Activated naive CD4-positive, alpha-beta T cell (primary cell): ENCODE results near the gene RTN3.
"Not testable (repeated sequence)": the region's sequence is repeated elsewhere in the genome, so short reads cannot be mapped to it uniquely, and the experiment has no call there.

Experiments used
- DNase-seq, 4 experiments: peaks; one replicate each; lab custom pipeline; 2025; lab: John Stamatoyannopoulos, UW

Gene RTN3

GRCh38 chr11:63768237-63769041 lies 87.1 kb downstream of the RTN3 start, which contains the start of gene ZFTA:
Gene ZFTA, minus strand, starts transcription at chr11:63768775. Its CDS starts 153 bp downstream, at chr11:63768622.
- DNase-seq = peak; percentile 8 to 64 (median 28)

GRCh38 chr11:63769042-63769713 lies 87.9 kb downstream of the RTN3 start:
- DNase-seq = peak in 2 of 4 experiments; percentile 14 to 33

DNA sequence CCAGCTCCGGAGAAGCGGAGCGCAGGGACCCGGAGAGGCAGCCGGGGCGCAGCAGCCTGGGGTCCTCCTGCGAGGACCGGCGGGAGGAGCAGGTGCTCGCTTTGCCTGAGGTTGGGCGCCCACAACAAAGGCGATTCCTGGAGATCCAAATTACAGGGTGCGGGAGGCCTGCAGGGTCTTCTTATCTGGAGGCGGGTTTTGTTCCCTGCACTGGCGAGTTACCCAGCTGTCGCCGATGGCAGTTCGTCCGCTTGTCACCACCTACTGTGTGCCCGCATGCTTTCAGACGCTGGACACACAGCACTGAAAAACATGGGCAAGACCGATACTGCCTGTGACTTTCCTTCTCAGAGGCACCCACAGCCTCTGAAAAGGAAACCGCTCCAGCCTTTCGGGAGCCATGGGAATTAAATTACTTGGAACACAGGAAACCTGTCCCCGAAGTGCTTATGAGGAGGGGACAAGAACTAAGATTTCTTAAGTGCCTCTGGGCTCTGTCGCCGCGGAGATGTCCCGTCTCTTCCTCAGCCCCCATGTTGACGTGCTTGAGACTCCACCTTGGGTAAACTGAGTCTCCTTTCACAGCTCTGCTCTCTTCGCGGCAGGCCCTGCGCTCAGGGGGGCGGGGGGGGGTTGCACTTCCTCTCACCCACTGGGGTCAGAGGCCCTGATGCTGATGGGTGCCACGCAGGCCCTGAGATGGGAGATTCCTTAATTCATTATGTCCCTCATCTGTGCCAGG lies 88.6 kb downstream of the RTN3 start:
- DNase-seq = no peak

DNA sequence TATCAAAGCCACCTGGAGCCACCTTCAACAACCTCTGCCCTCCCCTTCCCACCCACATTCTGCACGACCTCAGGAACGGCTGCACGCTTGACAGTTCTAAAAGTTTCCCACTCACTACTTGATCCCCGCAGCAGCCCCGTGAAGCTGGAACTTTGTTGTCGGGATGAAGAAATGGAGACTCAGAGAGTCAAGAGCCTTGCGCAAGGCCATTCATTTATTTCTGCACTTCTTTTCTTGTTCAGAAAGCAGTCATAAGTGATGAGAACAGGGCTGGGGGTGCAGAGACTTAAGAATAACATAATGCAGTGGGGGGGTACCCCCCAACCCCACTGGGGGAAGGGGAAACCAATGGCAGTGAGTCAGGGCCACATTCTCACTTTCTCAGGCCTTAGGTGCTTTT lies 89.5 kb downstream of the RTN3 start:
- no peak for DNase-seq

GRCh38 chr11:63771741-63772318 lies 90.5 kb downstream of the RTN3 start:
- DNase-seq = not testable (repeated sequence)

- no peak for DNase-seq
These were observed 93.9 kb downstream of the RTN3 start for GRCh38 chr11:63775191-63775590.

GRCh38 chr11:63779039-63779438 lies 97.7 kb downstream of the RTN3 start:
- no peak for DNase-seq

DNA sequence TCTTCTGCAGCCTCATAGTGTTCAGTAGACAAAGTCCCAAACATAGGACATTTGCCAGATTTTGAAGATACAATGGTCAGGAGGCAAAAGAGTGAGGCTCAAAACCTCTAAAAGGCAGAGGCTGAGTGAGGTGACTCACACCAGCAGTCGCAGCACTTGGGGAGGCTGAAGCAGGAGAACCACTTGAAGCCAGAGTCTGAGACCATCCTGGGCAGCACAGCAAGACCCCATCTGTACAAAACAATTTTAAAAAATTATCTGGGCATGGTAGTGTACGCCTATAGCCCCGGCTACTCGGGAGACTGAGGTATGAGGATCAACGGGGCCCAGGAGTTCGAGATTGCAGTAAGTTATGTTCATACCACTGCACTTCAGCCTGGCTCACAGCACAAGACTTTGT lies 101.4 kb downstream of the RTN3 start:
- DNase-seq = no peak

DNA sequence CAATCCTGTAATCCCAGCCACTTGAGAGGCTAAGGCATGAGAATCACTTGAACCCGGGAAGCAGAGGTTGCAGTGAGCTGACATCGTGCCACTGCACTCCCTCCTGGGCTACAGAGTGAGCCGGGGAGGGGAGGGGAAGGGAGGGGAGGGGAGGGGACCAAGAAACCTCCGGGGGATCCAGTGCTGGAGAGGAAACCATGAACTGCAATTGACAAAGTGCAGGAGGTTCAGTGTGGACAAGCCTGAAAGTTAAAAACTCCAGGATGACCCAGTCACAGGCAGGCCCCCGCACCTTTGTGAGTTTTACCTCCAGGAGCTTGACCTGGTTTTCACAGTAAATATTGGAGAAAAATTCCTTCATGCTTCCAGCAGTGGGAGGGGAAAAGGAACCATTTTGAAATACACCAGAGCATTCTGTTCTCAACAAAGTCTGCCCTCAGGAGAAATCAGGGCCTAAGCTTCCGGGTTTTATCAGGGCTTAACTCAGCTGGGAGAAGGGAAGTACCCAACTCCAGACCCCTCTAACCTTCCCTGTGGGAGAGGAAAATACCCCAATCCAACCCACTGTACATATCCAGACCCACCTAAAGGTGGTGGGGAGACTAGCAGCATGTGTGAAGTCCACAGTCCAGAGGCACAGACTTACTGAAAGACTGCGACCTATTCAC lies 102.8 kb downstream of the RTN3 start:
- DNase-seq = no peak

GRCh38 chr11:63785823-63786222 lies 104.5 kb downstream of the RTN3 start:
- no peak for DNase-seq

DNA sequence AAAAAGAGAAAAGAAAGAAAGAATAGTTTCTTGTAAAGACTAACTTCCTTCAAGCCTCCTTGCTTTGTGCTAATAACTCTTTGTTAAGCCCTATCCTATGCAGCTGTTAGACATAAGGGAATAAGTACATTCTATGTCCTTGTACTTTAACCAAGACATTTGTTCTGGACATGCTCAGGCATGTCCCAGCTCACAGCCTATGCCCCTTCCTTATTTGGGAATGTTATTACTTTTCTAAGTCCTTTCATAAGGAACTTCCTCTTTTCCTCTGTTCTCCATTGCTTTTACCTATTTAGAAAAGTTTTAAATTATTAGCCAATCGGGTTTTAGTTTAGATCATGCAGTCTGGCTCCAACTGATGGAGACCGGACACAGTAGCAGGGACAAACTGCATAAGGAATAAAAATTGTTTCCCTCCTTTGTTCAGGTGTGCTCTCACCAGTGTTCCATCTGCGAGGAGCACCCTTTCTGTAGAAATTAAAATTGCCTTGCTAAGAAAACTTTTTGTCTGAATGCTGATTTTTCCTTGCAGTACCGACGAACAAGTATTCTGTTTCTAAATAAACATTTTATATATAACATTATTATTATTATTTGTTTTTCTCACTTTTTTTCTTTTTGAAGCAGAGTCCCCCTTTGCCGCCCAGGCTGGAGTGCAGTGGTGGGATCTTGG lies 110.3 kb downstream of the RTN3 start:
- DNase-seq = no peak

- DNase-seq = no peak
These were observed 111.9 kb downstream of the RTN3 start for GRCh38 chr11:63793161-63793560.

GRCh38 chr11:63795066-63795465 lies 113.8 kb downstream of the RTN3 start:
- DNase-seq = no peak

DNA sequence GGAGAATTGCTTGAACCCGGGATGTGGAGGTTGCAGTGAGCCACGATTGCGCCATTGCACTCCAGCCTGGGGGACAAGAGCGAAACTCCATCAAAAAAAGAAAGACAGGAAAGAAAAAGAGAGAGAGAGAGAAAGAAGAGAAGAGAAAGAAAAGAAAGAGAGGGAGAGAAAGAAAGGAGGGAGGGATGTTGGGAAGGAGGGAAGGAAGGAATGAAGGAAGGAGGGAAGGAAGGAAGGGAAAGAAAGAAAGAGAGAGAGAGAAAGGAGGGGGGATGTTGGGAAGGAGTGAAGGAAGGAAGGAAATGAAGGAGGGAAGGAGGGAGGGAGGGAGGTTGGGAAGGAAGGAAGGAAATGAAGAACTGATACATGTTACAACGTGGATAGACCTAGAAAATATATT lies 119.6 kb downstream of the RTN3 start:
- DNase-seq = no peak

DNA sequence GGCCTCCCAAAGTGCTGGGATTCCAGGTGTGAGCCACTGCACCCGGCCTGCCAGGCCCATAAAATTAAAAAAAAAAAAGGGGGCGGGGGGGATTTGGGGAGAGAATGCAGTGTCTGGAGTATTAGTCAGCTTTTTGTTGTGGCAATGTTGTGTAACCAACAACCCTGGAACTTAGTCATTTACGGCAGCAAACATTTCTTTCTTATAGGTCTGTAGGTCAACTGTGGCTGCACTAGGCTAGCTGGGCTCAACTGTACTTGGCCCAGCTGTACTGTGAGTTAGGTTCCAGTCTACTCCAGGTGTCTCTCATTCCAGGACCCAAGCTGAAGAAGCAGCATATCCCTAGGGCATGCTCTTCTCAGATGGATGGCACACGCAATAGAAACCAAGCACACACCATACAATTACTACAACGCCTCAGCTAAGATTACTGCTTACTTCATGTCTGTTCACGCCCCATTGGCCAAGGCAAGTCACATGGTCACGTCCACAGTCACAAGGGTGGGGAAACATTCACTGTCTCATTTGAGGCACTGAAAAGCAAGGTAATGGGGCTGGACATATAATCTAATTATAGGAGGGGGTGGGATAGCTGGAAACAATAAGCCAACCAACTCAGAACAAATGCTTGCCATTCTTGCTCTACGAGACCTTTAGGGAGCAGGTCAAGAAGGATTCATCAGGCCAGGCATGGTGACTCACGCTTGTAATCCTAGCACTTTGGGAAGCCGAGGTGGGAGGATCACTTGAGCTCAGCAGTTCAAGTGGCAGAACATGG lies 121.5 kb downstream of the RTN3 start:
- DNase-seq = no peak

DNA sequence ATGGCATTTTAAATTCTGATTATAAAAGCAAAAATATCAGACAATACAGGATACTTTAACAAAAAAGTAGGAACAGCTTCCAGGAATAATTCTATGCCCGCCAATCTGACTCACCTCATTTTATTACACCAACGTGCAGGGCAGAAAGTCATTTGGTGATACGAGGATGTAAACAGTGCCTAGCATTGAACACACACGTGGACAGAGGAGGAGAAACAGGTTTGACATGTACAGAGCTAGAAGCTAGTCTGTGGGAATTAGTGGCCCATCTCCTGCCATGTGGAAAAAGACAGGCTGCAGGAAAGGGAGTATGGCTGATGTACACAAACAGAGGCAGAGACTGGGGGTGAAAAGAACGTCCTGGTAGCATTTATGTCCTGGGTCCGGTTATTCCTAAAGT lies 123.0 kb downstream of the RTN3 start:
- no peak for DNase-seq

DNA sequence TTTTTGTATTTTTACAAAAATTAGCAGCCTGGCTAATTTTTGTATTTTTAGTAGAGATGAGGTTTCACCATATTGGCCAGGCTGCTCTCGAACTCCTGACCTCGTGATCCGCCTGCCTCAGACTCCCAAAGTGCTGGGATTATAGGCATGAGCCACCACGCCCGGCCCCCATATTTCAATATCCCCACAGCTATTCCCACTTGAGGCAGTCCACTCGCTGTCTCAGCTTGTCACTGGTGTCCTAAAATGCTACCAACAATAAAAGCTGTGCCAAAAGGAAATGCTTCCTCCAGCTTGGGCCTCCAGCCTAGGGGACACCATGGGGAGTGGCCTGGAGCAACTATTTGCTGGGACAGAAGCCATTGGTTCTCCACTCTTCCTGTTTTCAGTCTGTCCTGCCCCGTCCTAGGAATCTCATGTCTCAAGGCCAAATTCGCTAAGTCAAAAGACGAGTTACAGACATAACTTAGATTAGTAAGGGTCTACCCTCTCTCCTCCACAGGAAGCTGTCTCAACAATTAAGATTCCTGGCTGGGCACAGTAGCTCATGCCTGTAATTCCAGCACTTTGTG lies 124.6 kb downstream of the RTN3 start:
- no peak for DNase-seq
